Activated B cell treated with CpG ODN at 0.5 μM for 24 hours (primary cell): ENCODE data around the gene TMEM170A. TPM values are rescaled to one million over a fixed set of nuclear protein-coding genes. Genes with fewer than 3 reads are reported as not detected.

ENCODE experiments used
- ATAC-seq: fragments of 200-7000 bp; cut with Tn5 transposase; one replicate; pipeline ENCODE4 v1.10.0; 2021; ENCODE audit warnings: low read depth, mild to moderate bottlenecking, moderate library complexity
- CTCF ChIA-PET: fragments of 350-600 bp; sonication (Branson Sonifier 250); formaldehyde crosslinking; loops from one replicate; lab custom pipeline; 2021; ENCODE audit warnings: antibody characterized with exemption; lab: Charles Lee
- POLR2A ChIA-PET: fragments of 350-600 bp; sonication (Branson Sonifier 250); formaldehyde crosslinking; loops from one replicate; lab custom pipeline; 2021; ENCODE audit warnings: antibody characterized with exemption; lab: Charles Lee
- DNase-seq: peaks from one replicate; pipeline ENCODE4 v3.0.0; 2022
- H3K27ac Mint-ChIP-seq: one replicate; pipeline ENCODE4 v1.8.0; 2020; ENCODE audit warnings: mixed read lengths
- H3K27me3 Mint-ChIP-seq: one replicate; pipeline ENCODE4 v1.8.0; 2021; ENCODE audit warnings: mixed read lengths
- H3K36me3 Mint-ChIP-seq: one replicate; pipeline ENCODE4 v1.8.0; 2021; ENCODE audit warnings: low read depth, mixed read lengths
- H3K4me1 Mint-ChIP-seq: one replicate; pipeline ENCODE4 v1.8.0; 2021; ENCODE audit warnings: mixed read lengths
- H3K4me3 Mint-ChIP-seq: one replicate; pipeline ENCODE4 v1.8.0; 2020; ENCODE audit warnings: mild to moderate bottlenecking, mixed read lengths
- H3K9me3 Mint-ChIP-seq: one replicate; pipeline ENCODE4 v1.8.0; 2020; ENCODE audit warnings: mixed read lengths
- intact Hi-C: fragments of 100-400 bp; cut with micrococcal nuclease; formaldehyde crosslinking; loops from one replicate; pipeline ENCODE4 v1.15.1; 2024
- total RNA-seq: library from RNA; stranded (reverse); gene quantifications from 2 replicates; pipeline ENCODE4 v1.2.3, GENCODE V29; 2022
- TF ChIP-seq, protein P1 (sequence below): fragments of 200-600 bp; IDR thresholded peaks from one replicate; pipeline ENCODE4 v1.8.0; 2022; ENCODE audit warnings: antibody characterized with exemption, mild to moderate bottlenecking

The TMEM170A gene
- total RNA-seq, 1 donor from 2014 or later: 28.3 TPM

DNA sequence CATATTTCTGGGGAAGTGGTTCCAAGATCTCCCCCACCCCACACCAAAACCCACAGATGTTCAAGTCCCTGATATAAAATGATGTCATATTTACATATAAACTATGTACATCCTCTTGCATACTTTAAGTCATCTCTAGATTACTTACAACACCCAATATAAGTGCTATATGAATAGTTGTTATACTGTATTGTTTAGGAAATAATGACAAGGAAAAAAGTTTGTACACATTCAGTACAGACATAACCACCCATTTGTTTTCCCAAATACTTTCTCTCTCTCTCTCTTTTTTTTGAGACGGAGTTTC, 42.7 kb downstream of the TMEM170A start:
- ATAC-seq: no peak
- no peaks in the 10 kb centered on the region for H3K9me3 Mint-ChIP-seq
- TF ChIP-seq, protein P1, sequence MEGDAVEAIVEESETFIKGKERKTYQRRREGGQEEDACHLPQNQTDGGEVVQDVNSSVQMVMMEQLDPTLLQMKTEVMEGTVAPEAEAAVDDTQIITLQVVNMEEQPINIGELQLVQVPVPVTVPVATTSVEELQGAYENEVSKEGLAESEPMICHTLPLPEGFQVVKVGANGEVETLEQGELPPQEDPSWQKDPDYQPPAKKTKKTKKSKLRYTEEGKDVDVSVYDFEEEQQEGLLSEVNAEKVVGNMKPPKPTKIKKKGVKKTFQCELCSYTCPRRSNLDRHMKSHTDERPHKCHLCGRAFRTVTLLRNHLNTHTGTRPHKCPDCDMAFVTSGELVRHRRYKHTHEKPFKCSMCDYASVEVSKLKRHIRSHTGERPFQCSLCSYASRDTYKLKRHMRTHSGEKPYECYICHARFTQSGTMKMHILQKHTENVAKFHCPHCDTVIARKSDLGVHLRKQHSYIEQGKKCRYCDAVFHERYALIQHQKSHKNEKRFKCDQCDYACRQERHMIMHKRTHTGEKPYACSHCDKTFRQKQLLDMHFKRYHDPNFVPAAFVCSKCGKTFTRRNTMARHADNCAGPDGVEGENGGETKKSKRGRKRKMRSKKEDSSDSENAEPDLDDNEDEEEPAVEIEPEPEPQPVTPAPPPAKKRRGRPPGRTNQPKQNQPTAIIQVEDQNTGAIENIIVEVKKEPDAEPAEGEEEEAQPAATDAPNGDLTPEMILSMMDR: no peak
- no peak overlapping the region for H3K4me3 Mint-ChIP-seq
- H3K4me1 Mint-ChIP-seq: peaks cover 17% of the 10 kb centered on the region
- no peak overlapping the region for H3K27ac Mint-ChIP-seq
- ChIA-PET CTCF (no interaction called here), POLR2A (interaction anchor here (1.3 kb wide), 1 partner anchor 12 kb away, joined by 3 read pairs; the partner anchor contains the start of gene CFDP1)
- no peak for DNase-seq
- no peaks in the 10 kb centered on the region for H3K36me3 Mint-ChIP-seq
- no peaks in the 10 kb centered on the region for H3K27me3 Mint-ChIP-seq
- intact Hi-C loops: loop anchor here (2.0 kb wide), 1 partner anchor 19 kb away; no protein-coding TSS in a partner anchor

DNA sequence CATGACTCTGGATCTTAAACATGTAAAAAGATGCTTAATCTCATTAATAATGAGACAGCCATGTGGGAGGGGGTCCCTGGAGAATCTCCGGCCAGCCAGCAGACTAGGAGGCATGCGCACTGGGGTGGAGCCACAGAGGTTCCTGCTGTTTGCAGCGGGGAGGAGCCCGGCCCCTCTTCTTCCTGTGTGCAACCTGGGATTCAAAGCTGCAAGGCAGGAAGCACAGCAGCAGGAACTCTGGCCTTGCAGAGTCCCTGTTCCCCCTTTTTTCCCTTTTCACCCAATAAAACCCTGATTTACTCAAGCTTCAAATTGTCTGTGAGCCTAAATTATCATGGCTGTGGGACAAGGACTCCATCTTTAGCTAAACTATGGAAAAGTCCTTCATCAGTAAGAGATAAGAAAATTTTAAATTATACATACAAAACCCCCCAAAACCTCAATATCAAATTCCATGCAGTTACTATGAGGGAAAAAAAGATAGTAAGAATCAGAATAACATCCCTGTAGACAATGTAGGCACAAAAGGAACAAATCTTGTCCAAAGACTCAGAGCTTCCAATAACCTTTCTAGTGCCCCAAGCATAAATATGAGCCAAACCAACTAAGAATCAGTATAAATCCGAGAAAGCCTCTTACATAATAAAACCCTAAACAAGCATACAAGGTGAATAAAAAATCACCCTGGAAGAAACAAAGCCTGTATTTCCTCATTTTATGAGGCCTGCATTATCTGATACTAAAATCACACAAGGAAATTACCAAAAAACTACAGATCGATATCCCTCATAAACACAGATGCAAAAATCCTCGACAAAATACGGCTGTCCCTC, 43.3 kb downstream of the TMEM170A start:
- ATAC-seq: peak; percentile 42
- H3K36me3 Mint-ChIP-seq: no peaks in the 10 kb centered on the region

DNA sequence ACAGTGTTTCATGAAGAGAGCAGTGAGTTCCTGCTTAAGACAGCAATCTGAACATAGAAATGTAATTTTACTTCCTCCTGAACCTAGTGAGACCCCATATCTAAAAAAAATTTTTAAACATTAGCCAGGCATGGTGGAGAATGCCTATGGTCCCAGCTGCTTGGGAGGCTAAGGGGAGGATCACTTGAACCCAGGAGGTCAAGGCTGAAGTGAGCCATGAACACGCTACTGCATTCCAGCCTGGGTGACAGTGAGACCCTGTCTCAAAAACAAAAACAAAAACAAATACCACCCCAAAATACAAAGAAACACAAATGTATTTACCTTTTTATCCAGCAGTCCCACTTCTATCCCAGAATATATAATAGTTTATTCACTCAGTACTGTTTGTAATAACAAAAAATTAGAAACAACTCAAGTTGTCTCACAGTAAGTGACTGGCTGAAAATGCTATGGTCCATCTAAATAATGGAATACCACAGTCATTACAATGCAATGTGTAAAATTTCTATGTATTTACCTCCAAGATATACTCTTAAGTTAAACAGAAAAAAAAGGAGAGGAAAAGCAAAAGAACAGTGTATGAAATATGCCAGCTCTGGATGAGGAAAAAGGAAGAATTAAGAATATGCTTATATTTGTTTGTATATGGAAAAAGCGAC, 47.5 kb downstream of the TMEM170A start:
- ChIA-PET CTCF (no interaction called here), POLR2A (no interaction called here)
- Mint-ChIP-seq H3K4me1 (peaks cover 18% of the 10 kb centered on the region), H3K4me3 (no peak overlapping the region), H3K36me3 (peaks cover 14% of the 10 kb centered on the region), H3K9me3 (no peaks in the 10 kb centered on the region), H3K27ac (no peak overlapping the region), H3K27me3 (no peaks in the 10 kb centered on the region)
- intact Hi-C loops: no loop called here
- no peak for ATAC-seq
- DNase-seq: no peak
- TF ChIP-seq, protein P1: no peak

More for the DNA sequence above, 43.3 kb downstream of the TMEM170A start:
- no peaks in the 10 kb centered on the region for H3K9me3 Mint-ChIP-seq
- TF ChIP-seq, protein P1: no peak
- peaks cover 17% of the 10 kb centered on the region for H3K4me1 Mint-ChIP-seq
- H3K27me3 Mint-ChIP-seq: no peaks in the 10 kb centered on the region
- no peak overlapping the region for H3K4me3 Mint-ChIP-seq
- POLR2A ChIA-PET: interaction anchor here (1.3 kb wide), 1 partner anchor 12 kb away, joined by 3 read pairs; the partner anchor contains the start of gene CFDP1
- intact Hi-C loops: loop anchor here (2.0 kb wide), 1 partner anchor 18 kb away; no protein-coding TSS in a partner anchor
- CTCF ChIA-PET: no interaction called here
- DNase-seq: no peak
- no peak overlapping the region for H3K27ac Mint-ChIP-seq

DNA sequence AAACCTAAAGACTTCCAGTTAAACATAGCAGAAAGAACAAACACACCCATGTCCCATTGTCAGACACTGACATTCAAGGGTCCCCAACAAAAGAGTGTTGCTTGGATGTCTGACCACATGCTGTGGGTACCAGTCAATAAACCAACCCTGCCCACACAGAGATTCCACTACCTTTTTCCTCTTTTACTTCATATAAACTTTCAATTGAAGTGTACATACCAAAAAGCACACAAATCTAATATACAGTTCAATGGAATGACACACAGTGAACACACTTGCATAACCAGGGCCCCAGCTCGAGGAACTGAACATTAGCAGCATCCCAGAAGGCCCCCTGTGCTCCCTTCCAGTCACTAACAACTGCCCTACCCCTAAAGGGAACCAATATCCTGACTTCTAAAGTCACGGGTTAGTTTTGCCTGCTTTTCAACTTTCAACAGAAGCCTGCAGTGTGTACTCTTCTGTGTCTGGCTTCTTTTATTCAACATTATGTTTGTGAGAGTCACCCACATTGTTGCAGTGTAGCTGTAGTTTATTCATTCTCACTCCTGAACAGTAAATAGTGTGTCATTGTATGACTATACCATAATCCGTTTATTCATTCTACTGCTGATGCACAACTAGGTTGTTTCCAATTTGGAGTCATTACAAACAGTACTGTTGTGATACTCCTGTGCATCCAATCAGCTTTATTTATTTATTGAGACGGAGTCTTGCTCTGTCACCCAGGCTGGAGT, 49.2 kb downstream of the TMEM170A start:
- ChIA-PET POLR2A (interaction anchor here (0.7 kb wide), 1 partner anchor 411 kb away, joined by 3 read pairs; no protein-coding TSS in a partner anchor), CTCF (interaction anchor here (1.5 kb wide), 1 partner anchor 28 kb away, joined by 3 read pairs; no protein-coding TSS in a partner anchor)
- TF ChIP-seq, protein P1: no peak
- peaks cover 7% of the 10 kb centered on the region for H3K4me1 Mint-ChIP-seq
- ATAC-seq (no peak), DNase-seq (no peak)
- no peaks in the 10 kb centered on the region for H3K27me3 Mint-ChIP-seq
- no peak overlapping the region for H3K4me3 Mint-ChIP-seq
- H3K36me3 Mint-ChIP-seq: peaks cover 25% of the 10 kb centered on the region
- H3K9me3 Mint-ChIP-seq: no peaks in the 10 kb centered on the region
- intact Hi-C loops: no loop called here
- H3K27ac Mint-ChIP-seq: no peak overlapping the region
